HG03045 (cell line): ENCODE data around the gene ARSB.
"Not testable (repeated sequence)": the region's sequence is repeated elsewhere in the genome, so short reads cannot be mapped to it uniquely, and the experiment has no call there.

Experiments
- ATAC-seq: cut with Tn5 transposase; IDR thresholded peaks from one replicate; pipeline ENCODE4 v1.9.1; 2021; ENCODE audit warnings: mild to moderate bottlenecking, moderate library complexity; ENCODE audit not compliant: unreplicated experiment

ARSB gene

DNA sequence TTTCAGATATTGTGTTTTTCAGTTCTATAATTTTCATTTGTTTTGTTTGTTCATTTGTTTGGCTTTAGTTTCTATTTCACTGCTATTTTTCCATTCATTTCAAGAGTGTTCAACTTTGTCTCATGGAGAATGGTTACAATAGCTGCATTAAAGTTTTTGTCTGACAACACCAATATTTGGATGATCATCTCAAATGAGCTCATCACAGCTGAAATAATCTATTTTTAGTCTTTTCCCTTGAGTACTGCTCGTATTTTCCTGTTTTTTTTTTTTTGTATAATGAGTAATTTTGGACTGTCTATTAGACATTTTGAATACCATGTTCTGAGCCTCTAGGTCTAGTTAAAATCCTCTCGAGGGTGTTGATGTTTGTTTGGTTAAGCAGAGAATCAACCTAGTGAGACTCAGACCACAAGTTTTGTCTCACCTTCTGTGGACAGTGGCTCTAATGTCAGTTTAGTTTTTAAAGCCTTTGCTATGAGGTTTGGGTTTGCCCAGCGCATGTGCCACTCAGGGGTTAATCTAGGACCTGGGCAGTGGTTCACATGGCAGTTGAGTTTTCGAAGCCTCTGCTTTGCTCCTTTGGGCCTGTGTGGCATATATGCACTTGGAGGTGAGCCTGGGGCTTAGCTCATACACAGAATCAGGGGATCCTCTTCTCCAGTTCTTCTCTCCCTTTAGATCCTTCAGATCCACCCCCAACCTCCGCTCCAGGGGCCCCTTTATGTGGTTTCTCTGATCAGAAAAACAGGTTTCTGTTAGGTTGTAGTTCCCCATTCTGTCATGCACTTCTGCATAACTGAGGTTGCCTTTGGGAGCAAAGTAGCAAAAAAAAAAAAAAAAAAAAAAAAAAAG, 79.8 kb downstream of the ARSB start:
- ATAC-seq: peak; percentile 63

DNA sequence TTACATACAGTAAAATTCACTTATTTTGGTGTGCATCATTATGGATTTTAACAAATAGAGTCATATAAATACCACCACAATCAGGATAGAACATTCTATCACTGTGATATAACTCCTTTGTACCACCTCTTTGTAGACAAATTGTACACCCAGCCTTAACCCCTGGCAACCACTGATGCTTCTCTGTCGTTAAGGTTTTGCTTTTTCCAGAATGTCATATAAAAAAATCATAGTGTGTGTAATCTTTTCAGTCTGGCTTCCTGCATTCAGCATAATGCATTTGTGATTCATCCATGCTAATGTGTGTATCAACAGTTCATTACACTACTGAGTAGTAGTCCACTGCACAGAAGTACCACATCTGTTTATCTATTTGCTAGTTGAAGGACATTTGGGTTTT, 81.2 kb downstream of the ARSB start:
- ATAC-seq: no peak

DNA sequence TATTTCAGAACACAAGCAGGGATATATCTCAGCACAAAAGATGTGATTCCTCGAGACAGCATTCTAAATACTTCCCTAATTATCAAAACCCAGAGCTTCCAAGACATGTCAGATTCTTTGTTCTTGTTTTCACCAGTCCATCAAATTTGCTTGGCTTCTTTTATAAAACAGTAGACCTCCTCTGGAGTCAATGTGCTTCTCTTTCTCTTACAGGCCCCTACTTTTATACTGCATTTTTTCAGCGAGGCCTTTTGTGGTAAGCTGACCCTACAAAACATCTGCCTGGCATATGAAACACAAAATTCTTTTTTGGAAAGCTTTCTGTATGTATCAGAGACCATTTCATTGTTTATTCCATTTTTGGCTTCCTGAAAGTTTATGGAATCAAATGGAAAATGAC, 81.8 kb downstream of the ARSB start:
- no peak for ATAC-seq

DNA sequence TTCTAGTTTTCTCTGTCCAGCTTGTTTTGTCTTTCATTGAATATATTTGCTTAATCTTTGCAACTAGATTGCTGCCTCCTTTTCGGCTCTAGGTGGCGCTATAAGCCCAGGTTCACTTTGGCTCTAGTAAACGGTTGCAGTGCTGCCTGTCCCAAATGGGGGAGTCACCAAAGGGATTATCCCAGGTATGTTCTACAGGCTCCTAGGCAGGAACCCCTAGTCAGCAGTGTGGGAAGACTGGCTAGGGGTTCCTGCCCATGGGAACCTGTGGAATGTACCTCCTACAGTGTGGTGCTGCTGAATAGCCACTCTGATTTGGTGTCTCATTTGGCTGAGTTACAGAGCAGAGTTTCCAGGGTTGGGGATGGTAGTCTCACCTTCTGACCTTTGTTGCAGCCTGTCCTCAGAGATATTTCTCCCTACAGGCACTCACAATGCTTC, 85.2 kb downstream of the ARSB start:
- ATAC-seq: no peak

DNA sequence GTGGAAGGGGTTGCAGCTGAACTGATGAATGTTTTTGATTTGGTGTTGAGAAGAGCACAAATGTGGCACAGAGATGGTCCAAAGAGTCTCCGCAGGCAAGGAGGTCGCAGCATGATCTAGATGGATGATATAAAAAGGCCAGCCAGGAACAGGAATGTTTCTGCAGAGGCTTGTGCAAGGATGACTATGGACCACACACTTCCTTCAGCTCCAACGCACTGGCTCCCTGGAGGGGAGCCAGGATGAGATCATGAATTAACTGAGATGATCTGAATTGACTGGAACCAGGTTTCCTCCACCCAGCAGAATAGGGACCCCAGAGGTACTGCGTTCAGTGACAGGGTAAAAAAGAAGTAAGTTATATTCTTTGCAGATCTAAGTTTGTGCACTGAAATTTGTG, 89.0 kb downstream of the ARSB start:
- no peak for ATAC-seq

DNA sequence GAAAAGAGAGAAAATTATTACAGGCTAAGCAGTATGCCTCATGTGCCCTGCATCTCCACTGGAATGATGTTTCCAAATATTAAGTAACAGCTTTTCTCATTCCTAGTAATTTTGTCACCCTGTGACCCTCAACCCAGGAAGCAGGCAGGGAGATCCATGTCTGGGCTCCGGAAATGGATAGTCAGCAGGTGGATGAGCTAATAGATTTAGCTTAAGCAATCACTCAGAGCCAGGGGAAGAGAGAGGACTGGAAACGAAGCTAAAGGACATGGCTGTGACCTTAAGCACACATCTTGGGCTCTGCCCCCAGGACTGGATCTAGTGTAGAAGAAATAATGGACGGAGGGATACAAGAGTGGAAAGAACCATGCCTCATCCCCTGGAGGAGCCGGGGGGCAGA, 89.5 kb downstream of the ARSB start:
- no peak for ATAC-seq

DNA sequence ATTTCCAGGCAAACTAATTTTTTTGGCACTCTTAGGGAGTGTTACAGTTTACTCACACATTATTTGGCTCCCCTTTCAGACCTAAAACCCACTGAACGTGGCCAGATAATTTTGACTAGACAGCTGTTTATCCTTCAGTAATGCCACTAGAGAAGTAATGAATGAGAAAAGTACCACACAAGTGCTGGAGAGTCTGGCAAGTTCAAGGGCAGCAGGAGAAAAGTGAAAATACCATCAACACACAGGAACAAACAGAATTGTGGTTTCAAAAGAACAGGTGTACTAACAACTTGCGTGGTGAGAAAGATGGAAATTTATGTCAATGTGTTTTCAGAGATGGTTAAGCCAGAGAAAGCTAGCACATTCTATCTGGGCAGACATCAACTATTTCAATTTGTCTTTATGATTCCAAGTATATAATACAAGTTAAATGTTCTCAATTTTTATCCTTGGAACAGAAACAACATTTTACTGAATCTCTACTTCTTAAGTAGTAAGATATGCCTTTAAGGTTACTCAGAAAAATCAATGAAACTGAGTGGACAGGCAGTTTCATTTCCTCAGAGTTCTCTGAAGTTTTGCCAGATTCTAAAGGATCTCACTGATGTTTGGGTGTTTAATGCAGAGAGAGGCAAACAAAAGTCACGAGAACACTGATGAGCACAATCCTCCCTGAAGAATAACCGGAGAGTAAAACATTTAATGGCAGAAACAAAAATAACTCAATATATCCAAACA, 91.0 kb downstream of the ARSB start:
- no peak for ATAC-seq

DNA sequence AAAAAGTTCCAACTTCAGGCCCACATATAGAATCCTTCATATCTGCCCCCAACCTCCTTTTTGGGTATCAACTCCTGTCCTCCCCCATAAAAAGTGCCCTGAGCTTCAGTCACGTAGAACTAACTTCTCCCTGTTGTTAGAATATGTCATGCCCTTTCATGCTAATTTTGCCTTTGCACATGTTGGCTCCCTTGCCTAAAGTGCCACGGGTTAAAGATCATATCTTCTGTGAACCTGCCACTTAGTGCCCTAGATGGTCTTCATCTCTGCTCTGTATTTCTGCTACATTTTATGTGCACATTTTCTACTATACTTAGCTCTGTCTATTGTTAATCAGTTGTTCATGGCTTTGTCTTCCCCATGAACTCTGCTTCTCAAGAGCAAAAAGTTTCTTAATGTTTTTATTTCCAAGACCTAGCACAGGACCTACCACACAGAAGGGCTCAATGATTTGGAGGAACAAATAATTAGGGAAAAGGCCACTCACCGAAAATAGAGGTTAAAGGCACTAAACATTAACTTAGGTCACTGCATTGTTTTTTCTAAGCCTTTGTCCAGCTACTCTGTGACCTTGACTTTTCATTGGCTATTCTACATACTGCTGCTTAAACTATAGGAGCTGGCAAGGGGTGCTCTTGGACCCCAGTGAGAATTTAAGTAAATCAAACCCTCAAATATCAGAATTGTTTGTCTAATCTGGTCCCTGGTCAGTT, 94.3 kb downstream of the ARSB start:
- no peak for ATAC-seq

DNA sequence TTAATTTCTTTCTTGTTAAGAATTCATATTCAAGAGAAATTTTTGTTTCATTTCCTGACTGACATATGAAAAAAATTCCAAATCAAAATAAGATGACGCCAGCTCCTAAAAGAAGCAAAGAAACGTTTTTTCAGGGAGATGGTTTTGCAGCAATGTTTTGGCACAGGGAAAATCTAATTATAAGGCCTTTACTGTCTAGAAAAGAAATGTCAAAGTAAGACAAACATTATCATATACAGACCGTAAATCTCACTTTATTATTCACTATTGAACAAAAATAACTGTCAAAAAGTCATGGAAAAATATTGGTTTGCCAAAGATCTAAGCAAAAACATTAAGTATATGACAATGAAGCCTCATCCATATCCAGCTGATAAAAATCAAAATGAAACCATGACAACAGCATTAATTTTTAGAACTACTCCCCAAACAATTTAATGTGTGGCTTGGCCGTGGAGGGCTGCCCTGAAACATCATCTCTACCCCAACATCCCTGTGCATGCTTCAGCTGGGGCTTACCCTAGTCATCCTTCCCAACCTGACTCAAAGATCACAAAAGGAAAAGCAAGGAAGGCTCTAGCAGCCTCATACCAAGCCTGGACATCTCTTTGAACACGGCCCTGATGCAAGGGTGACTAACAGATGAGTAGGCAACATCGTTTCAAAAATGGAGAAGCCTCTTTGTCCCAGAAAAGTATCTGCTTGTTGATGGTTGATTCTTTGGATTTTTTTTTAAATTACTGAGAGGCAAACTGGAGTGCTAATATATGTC, 95.6 kb downstream of the ARSB start:
- no peak for ATAC-seq

DNA sequence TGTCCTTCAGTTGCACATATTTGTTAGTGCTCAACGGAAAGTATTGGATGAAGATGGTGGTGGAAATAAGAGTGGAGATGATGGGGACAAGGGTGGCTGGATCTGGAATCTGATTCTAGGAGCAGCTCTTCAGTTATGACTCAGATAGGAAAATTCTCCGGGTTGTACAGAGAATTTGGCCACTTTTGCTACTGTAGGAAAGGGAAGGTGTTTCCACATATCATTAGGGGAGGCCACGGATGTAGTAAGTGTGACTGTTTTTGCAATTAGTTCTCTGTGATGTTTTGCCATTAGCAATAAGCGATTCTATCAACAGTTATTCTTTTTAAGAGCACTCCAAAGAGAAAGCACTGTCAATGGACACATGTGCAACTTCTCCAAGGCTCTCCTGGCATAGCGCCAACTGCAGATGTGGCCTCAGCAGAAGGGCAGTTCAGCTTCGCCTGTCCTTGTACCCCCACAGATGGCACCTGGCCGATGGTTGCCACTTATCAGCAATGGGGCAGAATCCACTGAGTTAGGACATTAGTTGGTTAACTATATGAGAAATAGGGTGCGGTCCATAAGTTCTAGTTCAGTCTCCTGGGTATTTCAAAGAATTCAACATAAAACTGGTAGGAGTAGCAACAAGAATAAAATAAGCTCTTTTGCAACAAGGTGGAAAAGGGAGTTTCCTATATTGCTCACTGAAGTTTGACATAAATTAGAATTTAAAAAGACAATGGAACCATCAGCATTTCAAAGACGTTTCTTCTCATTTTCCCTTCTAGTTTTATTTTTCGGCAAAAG, 96.3 kb downstream of the ARSB start:
- ATAC-seq: no peak

DNA sequence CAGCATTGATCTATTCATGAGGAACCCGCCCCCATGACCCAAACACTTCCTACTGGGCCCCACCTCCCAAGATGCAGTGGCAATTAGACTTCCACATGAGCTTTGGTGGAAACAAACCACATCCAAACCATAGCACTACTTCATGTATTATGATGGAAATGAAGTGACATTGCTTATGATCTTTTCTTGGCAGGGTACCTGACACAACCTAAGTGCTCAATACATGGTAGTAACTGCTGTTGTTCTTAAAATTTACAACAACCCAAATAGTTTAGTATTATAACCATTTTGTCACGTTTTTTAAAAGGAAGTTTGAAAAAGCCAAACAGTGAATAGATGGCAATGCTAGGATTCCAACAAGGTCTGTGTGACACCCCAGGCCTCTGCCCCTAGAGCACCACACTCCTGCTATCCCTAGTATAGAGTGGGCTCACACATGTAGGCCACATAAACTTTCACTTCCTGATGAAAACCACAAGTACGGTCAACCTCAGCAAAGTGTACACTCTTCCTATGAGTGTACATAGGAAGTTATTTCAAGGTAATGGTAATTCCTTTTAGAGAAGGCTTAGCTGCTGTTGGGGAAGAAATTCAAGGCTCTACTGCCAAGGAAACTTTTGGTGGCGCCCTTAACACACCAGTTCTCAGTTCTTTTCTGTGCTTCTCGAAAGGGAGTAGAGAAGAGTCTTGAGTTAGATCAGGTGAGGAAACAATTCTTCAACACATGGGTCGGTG, 97.6 kb downstream of the ARSB start:
- ATAC-seq: peak; percentile 98

DNA sequence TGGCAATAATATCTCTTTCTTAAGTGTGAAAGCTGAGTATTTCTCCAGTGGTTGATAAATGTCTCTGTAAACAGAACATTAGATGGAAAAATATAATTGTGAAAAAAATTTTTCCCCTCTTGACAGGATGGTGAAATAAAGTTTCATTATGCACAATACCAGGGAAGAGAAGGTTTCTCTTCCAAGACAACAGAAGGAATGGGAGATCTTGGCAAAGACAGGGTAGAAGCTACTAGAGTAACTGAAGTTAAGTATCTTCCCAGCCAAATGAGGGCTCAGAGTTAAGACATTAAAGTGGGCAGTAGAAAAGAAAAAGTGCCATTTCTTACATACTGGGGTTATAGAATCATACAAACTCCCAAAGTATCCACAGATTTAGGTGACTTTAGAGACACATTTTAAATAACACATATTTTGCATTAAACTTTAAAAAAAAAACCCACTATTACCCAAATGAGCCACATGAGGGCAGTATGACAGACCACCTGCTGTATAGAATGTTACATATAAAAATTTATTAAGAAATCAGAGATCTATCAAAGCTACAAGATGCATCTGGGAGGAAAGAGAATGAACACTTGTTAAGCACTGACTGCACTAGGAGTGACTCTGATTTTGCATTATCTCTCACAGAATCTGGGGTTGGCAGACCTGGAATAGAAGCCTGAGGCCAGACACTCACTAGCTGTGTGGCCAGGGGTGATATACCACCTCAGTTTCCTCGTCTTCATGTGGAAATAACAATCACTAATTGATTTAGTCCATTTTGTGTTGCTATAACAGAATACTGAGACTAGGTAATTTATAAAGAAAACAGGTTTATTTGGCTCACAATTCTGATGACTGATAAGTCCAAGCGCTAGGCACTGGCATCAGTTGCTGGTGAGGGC, 98.5 kb downstream of the ARSB start:
- no peak for ATAC-seq

DNA sequence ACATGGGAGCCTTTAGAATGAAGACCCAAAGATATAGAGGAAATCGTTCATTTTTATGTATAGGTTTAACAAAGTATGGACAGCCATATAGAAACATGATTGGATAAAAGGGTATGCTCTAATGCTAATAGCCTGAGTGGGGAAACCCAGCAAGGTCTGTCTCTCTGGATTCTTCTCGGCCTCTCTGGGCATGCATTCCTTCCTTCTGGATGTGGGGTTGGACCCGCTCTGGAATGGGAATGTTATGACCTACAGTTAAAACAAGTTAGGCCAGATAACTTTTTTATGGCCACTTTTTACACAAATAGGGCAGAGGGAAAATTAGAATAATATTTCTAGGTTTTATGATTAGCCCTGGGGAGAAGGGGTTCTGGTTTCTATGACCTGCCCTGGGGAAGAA, 103.2 kb downstream of the ARSB start:
- ATAC-seq: no peak

DNA sequence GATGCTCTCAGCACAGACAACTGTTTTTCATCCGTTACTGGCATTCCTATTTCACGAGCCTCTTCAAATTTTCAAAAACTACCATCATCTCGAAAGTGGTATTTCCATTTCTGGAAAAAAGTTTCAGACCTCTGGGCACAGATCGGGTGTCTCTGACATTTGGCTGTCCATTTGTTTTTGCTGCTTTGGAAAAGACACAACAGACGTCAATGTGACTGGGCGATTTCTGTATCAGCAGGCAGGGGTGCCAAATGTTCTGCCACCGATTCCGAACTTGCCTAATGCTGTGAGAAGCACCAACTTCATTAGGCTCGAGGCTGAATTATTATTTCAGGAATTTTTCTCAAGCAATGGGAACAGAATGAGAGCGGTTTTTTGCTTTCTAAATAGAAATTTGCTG, 105.6 kb downstream of the ARSB start:
- no peak for ATAC-seq

DNA sequence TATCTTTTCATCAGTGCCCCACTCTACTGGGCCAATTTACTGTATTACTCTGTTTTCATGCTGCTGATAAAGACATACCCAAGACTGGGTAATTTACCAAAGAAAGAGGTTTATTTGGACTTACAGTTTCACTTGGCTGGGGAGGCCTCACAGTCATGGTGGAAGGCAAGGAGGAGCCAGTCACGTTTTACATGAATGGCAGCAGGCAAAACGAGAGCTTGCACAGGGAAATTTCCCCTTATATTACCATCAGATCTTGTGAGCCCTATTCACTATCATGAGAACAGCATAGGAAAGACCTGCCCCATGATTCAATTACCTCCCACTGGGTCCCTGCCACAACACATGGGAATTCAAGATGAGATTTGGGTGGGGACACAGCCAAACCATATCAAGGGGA, 119.0 kb downstream of the ARSB start:
- ATAC-seq: not testable (repeated sequence)

DNA sequence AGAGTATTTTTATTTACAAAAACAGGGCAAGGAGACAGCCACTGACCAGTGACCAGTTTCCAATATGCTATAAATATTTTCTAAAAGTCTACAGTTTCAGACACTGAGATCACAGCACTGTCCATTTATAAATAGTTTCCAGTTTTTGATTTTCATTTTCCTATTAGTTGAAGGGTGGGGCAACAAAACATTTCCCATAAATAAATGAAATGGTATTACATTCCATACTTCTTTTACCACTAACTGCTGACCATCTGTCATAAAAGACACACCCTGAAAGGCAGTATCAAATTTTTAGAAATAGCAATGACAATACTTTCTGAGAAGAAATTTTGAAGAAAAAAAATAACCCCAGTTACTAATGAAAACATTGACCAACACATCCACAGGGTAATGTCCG, 126.7 kb downstream of the ARSB start:
- ATAC-seq: no peak

DNA sequence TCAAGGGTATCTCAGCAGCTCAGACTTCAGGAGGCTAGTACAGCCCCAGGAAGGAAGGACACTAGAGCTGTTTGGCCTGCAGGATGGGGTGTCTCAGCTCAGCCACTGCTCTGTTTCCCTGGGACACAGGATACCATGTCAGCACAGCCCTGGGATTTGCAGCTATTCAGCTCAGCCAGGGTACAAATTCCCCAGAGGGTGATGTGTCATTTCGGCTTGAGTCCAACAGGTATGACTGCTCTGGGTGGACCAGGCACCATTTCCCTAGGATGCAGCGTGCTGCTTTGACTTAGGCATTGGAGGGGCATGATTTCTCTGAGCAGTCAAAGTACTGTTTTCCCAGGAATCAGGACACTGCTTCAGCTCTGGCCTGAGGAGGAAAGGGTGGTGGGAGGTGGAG, 130.1 kb downstream of the ARSB start:
- no peak for ATAC-seq

DNA sequence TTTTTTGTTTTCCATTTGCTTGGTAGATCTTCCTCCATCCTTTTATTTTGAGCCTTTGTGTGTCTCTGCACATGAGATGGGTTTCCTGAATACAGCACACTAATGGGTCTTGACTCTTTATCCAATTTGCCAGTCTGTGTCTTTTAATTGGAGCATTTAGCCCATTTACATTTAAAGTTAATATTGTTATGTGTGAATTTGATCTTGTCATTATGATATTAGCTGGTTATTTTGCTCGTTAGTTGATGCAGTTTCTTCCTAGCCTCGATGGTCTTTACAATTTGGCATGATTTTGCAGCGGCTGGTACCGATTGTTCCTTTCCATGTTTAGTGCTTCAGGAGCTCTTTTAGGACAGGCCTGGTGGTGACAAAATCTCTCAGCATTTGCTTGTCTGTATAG, 133.2 kb downstream of the ARSB start:
- not testable (repeated sequence) for ATAC-seq
